Thoracic aorta (tissue), 2 donors: ENCODE results near the gene CEP89. TPM values are rescaled to one million over a fixed set of nuclear protein-coding genes. Genes with fewer than 3 reads are reported as not detected.
"Not testable (repeated sequence)": the region's sequence is repeated elsewhere in the genome, so short reads cannot be mapped to it uniquely, and the experiment has no call there.

Source experiments
- ATAC-seq: fragments of 150-250 bp; one replicate; pipeline ENCODE4 v1.8.0; 2017; ENCODE audit warnings: low read depth; ENCODE audit not compliant: insufficient number of reproducible peaks, low FRiP score
- DNase-seq: peaks from one replicate; pipeline ENCODE4 v3.0.0-alpha.2; 2020; ENCODE audit warnings: low spot score
- H3K27ac ChIP-seq, 2 donors: fragments of 200-600 bp; sonication (generic); 1 replicate in 1 of 2; 2 replicates in 1 of 2; pipeline ENCODE4 v1.5.1; 2016; ENCODE audit warnings: mild to moderate bottlenecking in 2 of 2, moderate library complexity in 2 of 2
- H3K27me3 ChIP-seq: fragments of 200-600 bp; sonication (generic); replicated peaks from 2 replicates; pipeline ENCODE4 v1.6.0; 2016; ENCODE audit warnings: mild to moderate bottlenecking; ENCODE audit not compliant: insufficient read depth
- H3K36me3 ChIP-seq: fragments of 200-600 bp; sonication (generic); one replicate; pipeline ENCODE4 v1.5.1; 2016
- H3K4me1 ChIP-seq, 2 donors: fragments of 200-600 bp; sonication (generic); 1 replicate in 1 of 2; 2 replicates in 1 of 2; pipeline versions ENCODE4 v1.5.1 to v1.6.0; 2016; ENCODE audit warnings: low read depth in 2 of 2, mild to moderate bottlenecking in 1 of 2; ENCODE audit not compliant: control insufficient read depth in 1 of 2
- H3K4me3 ChIP-seq: fragments of 200-600 bp; sonication (generic); 2 replicates; pipeline ENCODE4 v1.5.1; 2016; ENCODE audit warnings: mild to moderate bottlenecking
- H3K9me3 ChIP-seq: fragments of 200-600 bp; sonication (generic); 2 replicates; pipeline ENCODE4 v1.5.1; 2016
- total RNA-seq, 2 donors: library from RNA; depleted of rRNA; stranded (reverse); fragments of >200 nt; gene quantifications; one replicate each; pipeline versions ENCODE4 v1.1.0 to v1.2.3, GENCODE V29; 2016
- TF ChIP-seq, protein P1 (sequence below): fragments of 200-600 bp; sonication (generic); IDR thresholded peaks from one replicate; pipeline ENCODE4 v1.5.1; 2019; ENCODE audit warnings: antibody characterized with exemption

The CEP89 gene
- total RNA-seq, 2 donors from 2014 or later: 20.5 to 26.1 TPM

GRCh38 chr19:33000910-33001309 lies 29.2 kb upstream of the CEP89 start:
- Histone ChIP-seq H3K4me3 (no peak overlapping the region), H3K4me1 (no peaks in the 10 kb centered on the region), H3K27me3 (no peaks in the 10 kb centered on the region), H3K9me3 (no peaks in the 10 kb centered on the region), H3K27ac (no peak overlapping the region), H3K36me3 (no peaks in the 10 kb centered on the region)
- no peak for DNase-seq
- ATAC-seq: no peak
- TF ChIP-seq, protein P1, sequence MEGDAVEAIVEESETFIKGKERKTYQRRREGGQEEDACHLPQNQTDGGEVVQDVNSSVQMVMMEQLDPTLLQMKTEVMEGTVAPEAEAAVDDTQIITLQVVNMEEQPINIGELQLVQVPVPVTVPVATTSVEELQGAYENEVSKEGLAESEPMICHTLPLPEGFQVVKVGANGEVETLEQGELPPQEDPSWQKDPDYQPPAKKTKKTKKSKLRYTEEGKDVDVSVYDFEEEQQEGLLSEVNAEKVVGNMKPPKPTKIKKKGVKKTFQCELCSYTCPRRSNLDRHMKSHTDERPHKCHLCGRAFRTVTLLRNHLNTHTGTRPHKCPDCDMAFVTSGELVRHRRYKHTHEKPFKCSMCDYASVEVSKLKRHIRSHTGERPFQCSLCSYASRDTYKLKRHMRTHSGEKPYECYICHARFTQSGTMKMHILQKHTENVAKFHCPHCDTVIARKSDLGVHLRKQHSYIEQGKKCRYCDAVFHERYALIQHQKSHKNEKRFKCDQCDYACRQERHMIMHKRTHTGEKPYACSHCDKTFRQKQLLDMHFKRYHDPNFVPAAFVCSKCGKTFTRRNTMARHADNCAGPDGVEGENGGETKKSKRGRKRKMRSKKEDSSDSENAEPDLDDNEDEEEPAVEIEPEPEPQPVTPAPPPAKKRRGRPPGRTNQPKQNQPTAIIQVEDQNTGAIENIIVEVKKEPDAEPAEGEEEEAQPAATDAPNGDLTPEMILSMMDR: no peak

DNA sequence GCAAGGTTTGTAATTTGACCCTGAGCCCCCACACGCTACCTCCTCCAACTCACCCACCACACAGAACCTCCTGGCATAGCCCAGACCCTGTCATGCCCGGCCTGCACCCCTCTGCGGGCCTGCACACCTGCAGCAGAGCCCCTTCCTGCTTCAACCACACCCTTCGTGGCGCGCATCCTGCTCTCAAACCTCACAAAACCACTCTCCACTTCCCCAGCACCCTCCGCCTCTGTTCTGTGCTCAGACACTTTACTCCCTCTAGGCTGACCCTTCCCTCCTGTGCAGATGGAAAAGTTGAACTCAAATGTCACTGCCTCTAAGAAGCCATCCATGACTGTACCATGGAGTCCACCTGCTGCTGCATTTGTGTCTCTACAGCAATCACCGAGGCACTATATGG lies 28.8 kb upstream of the CEP89 start:
- H3K27ac ChIP-seq: no peak overlapping the region
- H3K4me1 ChIP-seq: no peaks in the 10 kb centered on the region
- no peaks in the 10 kb centered on the region for H3K27me3 ChIP-seq
- TF ChIP-seq, protein P1: no peak
- DNase-seq (no peak), ATAC-seq (no peak)
- H3K4me3 ChIP-seq: no peak overlapping the region
- no peaks in the 10 kb centered on the region for H3K9me3 ChIP-seq
- no peaks in the 10 kb centered on the region for H3K36me3 ChIP-seq

GRCh38 chr19:32998722-32999121 lies 27.0 kb upstream of the CEP89 start:
- no peaks in the 10 kb centered on the region for H3K9me3 ChIP-seq
- no peaks in the 10 kb centered on the region for H3K27me3 ChIP-seq
- ATAC-seq (no peak), DNase-seq (no peak)
- TF ChIP-seq, protein P1: no peak
- no peaks in the 10 kb centered on the region for H3K36me3 ChIP-seq
- no peak overlapping the region for H3K4me3 ChIP-seq
- no peak overlapping the region for H3K27ac ChIP-seq
- no peaks in the 10 kb centered on the region for H3K4me1 ChIP-seq

- no peak overlapping the region for H3K4me3 ChIP-seq
- H3K36me3 ChIP-seq: no peaks in the 10 kb centered on the region
- DNase-seq: no peak
- TF ChIP-seq, protein P1: no peak
- no peak for ATAC-seq
- H3K4me1 ChIP-seq: no peaks in the 10 kb centered on the region
- H3K27ac ChIP-seq: no peak overlapping the region
- H3K9me3 ChIP-seq: no peaks in the 10 kb centered on the region
- no peaks in the 10 kb centered on the region for H3K27me3 ChIP-seq
Measured at GRCh38 chr19:32997716-32998355, 26.1 kb upstream of the CEP89 start.

DNA sequence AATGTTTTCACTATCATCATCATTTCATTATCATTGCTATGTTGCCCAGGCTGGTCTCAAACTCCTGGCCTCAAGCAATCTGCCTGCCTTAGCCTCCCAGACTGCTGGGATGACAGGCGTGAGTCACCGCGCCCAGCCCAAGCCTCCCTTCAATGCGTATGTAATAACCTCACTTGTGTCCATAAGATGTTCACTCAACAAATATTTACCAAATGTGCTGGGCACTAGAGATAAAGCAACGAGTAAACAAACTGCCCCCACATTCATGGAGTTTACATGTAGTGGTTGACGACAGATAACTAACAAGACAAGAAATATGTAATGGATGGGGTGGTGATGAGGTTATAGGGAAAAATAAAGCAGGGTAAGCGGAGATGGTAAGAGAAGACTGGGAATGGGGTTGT lies 25.3 kb upstream of the CEP89 start:
- not testable (repeated sequence) for ATAC-seq, DNase-seq, H3K4me3 ChIP-seq, H3K27me3 ChIP-seq, H3K27ac ChIP-seq, H3K36me3 ChIP-seq, H3K4me1 ChIP-seq, H3K9me3 ChIP-seq

GRCh38 chr19:32995966-32996365 lies 24.2 kb upstream of the CEP89 start:
- not testable (repeated sequence) for H3K4me1 ChIP-seq, H3K4me3 ChIP-seq, DNase-seq, H3K27ac ChIP-seq, H3K36me3 ChIP-seq, ATAC-seq, H3K27me3 ChIP-seq, H3K9me3 ChIP-seq
